Measurements from ENCODE around the gene MYOM1.
"Not testable (repeated sequence)": the region's sequence is repeated elsewhere in the genome, so short reads cannot be mapped to it uniquely, and the experiment has no call there.

Gene MYOM1

DNA sequence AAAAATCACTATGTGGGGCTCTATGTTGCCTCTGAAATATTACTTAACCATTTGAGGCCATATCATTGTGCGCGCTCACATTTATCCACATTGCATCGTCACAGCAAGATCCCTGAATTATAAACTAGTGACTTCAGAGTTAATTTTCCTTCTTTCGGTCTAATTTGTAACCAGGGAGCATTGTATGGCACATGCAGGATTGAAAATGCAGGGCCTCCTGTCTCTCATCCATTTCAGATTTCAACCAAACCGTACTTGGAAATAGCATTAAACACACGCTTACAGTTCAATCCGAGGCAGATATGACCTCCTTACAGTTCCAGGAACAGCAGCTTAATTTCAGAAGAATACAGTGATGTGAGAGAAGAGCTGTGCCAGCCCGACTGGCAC is 532 bp downstream of the MYOM1 start:
- no peak for DNase-seq
- TF ChIP-seq POLR2A (IDR thresholded peaks at IDR 0.05; ENCODE audit: low read length) (no peak), GATA1 (IDR thresholded peaks at IDR 0.05; ENCODE audit: low read depth, low read length) (no peak)

- TF ChIP-seq POLR2A (IDR thresholded peaks at IDR 0.05; ENCODE audit: low read length) (no peak), GATA1 (IDR thresholded peaks at IDR 0.05; ENCODE audit: low read depth, low read length) (no peak)
- DNase-seq: no peak
Observed at GRCh38 chr18:3218819-3219218, 949 bp downstream of the MYOM1 start.

- TF ChIP-seq POLR2A (IDR thresholded peaks at IDR 0.05; ENCODE audit: low read length) (no peak), GATA1 (IDR thresholded peaks at IDR 0.05; ENCODE audit: low read depth, low read length) (no peak)
- DNase-seq: no peak
Observed at GRCh38 chr18:3217948-3218647, 1.7 kb downstream of the MYOM1 start.

DNA sequence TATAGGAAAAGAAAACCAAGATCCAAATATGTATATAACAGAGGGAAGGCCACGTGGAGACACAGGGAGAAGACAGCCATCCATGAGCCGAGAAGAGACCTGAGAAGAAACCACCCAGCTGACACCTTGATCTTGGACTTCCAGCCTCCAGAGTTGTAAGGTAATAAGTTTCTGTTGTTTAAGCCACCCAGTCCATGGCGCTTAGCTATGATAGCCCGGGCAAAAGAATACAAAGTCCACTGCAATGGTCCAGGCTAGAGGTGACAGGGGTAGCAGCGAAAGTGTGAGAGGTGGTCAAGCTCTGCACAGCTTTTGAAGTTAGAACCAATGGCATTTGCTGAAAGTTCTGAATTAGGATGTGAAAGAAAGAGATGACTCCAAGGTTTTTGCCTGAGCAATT is 2.8 kb downstream of the MYOM1 start:
- TF ChIP-seq GATA1 (IDR thresholded peaks at IDR 0.05; ENCODE audit: low read depth, low read length) (no peak), POLR2A (IDR thresholded peaks at IDR 0.05; ENCODE audit: low read length) (no peak)
- no peak for DNase-seq

GRCh38 chr18:3214855-3215637 is 4.7 kb downstream of the MYOM1 start:
- DNase-seq: no peak
- no peak for TF ChIP-seq POLR2A (IDR thresholded peaks at IDR 0.05; ENCODE audit: low read length)
- no peak for TF ChIP-seq GATA1 (IDR thresholded peaks at IDR 0.05; ENCODE audit: low read depth, low read length)

DNA sequence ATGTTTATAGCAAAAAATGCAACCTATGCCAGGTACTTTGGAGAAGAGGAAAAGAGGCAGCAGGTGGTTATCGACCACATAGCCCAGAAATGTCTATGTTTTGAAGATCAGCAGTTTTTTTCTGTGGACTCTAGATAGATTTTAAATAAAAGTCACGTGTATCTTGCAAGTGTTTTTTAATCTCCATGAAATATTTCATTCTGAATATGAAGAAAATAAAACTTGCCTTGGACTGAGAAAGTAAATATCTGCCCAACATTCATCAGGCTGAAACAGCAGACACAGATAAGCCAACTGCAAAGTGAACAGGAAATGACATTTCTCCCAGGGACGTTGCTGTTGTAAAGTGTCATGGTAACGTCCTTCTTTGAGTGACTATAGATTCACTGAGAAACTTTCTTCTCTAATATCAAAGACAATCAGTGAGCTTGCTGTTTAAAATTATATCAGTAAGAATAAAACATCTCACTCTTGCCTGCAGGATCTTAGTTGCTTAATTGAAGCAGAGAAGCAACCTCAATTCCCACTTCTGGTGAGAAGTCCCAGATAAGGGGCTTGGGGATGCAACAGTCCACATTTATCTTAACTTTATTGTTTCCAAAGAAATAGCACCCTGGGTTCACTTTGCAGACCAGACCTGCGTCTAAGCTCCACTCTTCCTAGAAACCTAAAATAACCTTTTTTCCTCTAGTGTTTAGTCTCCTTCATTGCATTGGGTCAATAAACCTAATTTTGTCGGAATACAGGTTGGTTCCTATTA is 6.3 kb downstream of the MYOM1 start:
- peak; percentile 25 to 48 for DNase-seq
- no peak for TF ChIP-seq GATA1 (IDR thresholded peaks at IDR 0.05; ENCODE audit: low read depth, low read length)
- TF ChIP-seq POLR2A (IDR thresholded peaks at IDR 0.05; ENCODE audit: low read length): no peak

GRCh38 chr18:3212657-3213056 is 7.1 kb downstream of the MYOM1 start:
- TF ChIP-seq GATA1 (IDR thresholded peaks at IDR 0.05; ENCODE audit: low read depth, low read length): no peak
- no peak for TF ChIP-seq POLR2A (IDR thresholded peaks at IDR 0.05; ENCODE audit: low read length)
- DNase-seq: no peak

DNA sequence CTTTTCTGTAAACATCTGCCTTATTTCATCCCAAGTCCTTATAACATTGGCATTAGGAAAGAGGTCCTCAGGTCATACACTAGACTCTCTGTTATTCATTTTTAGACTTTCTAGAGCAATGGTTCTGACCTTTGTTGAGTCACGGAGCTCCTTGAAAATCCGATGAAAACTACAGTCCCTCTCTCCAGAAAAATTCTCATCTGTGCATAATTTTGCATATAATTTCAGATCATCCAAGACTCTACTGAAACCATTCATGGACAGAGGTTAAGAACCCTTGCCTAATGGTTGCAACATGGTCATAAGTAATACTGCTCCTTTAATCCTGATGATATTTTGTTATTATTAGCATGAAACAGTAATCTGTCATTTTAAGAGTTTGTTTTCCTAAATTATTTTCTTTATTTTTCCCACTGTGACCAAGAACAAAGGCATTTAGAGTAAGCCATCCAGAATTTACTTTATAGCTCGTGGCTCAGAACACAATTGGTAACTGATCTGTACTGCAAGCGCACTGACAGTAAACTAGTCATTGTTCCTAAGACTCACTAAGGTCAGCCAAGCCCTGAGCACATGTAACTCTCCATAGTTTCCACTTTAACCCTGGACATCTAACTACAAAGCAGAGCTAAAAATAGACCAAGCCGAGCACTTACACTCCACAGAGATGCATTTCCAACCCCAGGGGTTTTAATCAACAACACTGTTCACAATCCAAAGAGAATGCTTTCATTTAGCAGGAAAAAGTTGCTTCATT is 8.4 kb downstream of the MYOM1 start:
- DNase-seq: no peak
- TF ChIP-seq POLR2A (IDR thresholded peaks at IDR 0.05; ENCODE audit: low read length) (no peak), GATA1 (IDR thresholded peaks at IDR 0.05; ENCODE audit: low read depth, low read length) (no peak)

GRCh38 chr18:3209859-3210569 is 9.8 kb downstream of the MYOM1 start:
- no peak for TF ChIP-seq POLR2A (IDR thresholded peaks at IDR 0.05; ENCODE audit: low read length)
- TF ChIP-seq GATA1 (IDR thresholded peaks at IDR 0.05; ENCODE audit: low read depth, low read length): no peak
- no peak for DNase-seq

- TF ChIP-seq GATA1 (IDR thresholded peaks at IDR 0.05; ENCODE audit: low read depth, low read length) (no peak), POLR2A (IDR thresholded peaks at IDR 0.05; ENCODE audit: low read length) (no peak)
- no peak for DNase-seq
Observed at GRCh38 chr18:3207565-3207964, 12.2 kb downstream of the MYOM1 start.

GRCh38 chr18:3205239-3205638 is 14.5 kb downstream of the MYOM1 start:
- no peak for DNase-seq
- TF ChIP-seq POLR2A (IDR thresholded peaks at IDR 0.05; ENCODE audit: low read length) (no peak), GATA1 (IDR thresholded peaks at IDR 0.05; ENCODE audit: low read depth, low read length) (no peak)

DNA sequence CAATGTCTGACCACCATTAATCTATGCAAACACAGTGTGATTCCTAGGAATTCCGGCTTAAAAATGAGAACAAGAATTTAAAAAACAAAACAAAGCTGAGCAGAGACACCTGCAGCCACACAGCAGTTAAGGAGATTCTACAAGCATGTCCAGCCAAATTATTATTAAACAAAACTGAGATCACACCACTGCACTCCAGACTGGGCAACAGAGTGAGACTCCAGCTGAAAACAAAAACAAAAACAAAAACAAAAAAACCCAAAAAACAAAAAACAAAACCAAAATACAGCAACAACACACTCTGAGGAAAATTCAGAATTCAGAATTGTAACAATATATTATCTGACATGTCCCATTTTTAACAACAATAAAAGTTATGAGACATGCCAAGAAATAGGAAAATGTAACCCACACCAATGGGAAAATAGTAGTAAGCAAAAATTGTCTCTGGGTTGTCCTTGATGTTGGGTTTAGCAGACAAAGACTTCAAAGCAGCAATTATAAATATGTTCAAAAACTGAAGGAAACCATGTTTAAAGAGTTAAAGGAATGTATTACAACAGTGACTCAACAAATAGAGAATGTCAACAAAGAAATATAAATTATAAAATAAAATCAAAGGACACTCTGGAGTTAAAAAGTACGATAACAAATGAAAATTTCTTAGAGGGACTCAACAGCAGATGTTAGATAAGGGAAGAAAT is 19.7 kb downstream of the MYOM1 start:
- TF ChIP-seq POLR2A (IDR thresholded peaks at IDR 0.05; ENCODE audit: low read length) (no peak), GATA1 (IDR thresholded peaks at IDR 0.05; ENCODE audit: low read depth, low read length) (no peak)
- no peak for DNase-seq

DNA sequence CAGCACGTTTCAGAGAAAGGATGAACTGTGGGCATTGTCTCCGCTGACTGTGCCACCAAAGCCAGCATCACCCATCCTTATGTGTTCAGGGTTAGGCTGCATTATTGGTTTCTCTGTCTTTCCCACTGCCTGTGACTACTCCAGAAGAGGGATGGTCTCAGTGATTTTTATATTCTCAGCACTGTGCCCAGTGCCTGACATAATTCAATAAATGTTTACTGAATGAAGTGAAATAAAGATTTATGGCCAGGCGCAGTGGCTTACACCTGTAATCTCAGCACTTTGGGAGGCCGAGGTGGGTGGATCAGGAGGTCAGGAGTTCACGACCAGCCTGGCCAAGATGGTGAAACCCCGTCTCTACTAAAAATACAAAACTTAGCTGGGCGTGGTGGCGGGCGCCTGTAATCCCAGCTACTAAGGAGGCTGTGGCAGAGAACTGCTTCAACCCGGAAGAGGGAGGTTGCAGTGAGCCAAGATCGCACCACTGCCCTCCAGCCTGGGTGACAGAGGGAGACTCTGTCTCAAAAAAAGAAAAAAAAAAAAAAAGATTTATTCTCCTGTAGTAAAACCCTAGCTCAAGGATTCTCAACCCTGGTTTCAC is 21.4 kb downstream of the MYOM1 start:
- not testable (repeated sequence) for DNase-seq
